Caco-2 (cell line): Measurements from ENCODE around the gene PPIC. TPM values are rescaled to one million over a fixed set of nuclear protein-coding genes. Genes with fewer than 3 reads are reported as not detected.

ENCODE experiments used
- BruUV-seq: library from RNA; stranded (reverse); fragments of 400-500 nt; replicated peaks from 2 replicates; lab custom pipeline; 2021; lab: Mats Ljungman, UMichigan
- CTCF ChIA-PET: fragments of 300-600 bp; sonication (Branson Sonifier 250); formaldehyde crosslinking; loops from one replicate; lab custom pipeline; 2022; ENCODE audit warnings: antibody characterized with exemption; lab: Charles Lee
- POLR2A ChIA-PET: fragments of 300-600 bp; sonication (Branson Sonifier 250); formaldehyde crosslinking; loops from one replicate; lab custom pipeline; 2022; ENCODE audit warnings: antibody characterized with exemption; lab: Charles Lee
- DNase-seq, 2 experiments: peaks; one replicate each; pipeline versions ENCODE4 v3.0.0 to v3.0.0-alpha.2; 2020 to 2022
- H3K27me3 ChIP-seq: replicated peaks from 2 replicates; pipeline ENCODE4 v1.6.0; 2011; ENCODE audit warnings: low read length; ENCODE audit not compliant: control insufficient read depth, insufficient read depth
- H3K36me3 ChIP-seq: 2 replicates; pipeline ENCODE4 v1.5.1; 2011; ENCODE audit warnings: low read length; ENCODE audit not compliant: control insufficient read depth, insufficient read depth
- H3K4me1 ChIP-seq: fragments of 250-450 bp; sonication (Bioruptor Pico); 2 replicates; pipeline ENCODE4 v1.5.1; 2020; ENCODE audit warnings: mild to moderate bottlenecking
- H3K4me3 ChIP-seq: 2 replicates; pipeline ENCODE4 v1.5.1; 2011; ENCODE audit warnings: low read depth, mild to moderate bottlenecking, control low read depth, low read length
- H3K9me3 ChIP-seq: fragments of 250-450 bp; sonication (Bioruptor Pico); 2 replicates; pipeline ENCODE4 v1.5.1; 2020; ENCODE audit warnings: mild to moderate bottlenecking, moderate library complexity
- H3K27ac Mint-ChIP-seq: one replicate; pipeline ENCODE4 v1.8.0; 2022; ENCODE audit warnings: mixed read lengths; ENCODE audit not compliant: unreplicated experiment
- H3K27me3 Mint-ChIP-seq: one replicate; pipeline ENCODE4 v1.8.0; 2022; ENCODE audit warnings: mixed read lengths; ENCODE audit not compliant: insufficient read depth, unreplicated experiment
- H3K36me3 Mint-ChIP-seq: one replicate; pipeline ENCODE4 v1.8.0; 2022; ENCODE audit warnings: mild to moderate bottlenecking, mixed read lengths; ENCODE audit not compliant: insufficient read depth, unreplicated experiment
- H3K4me1 Mint-ChIP-seq: one replicate; pipeline ENCODE4 v1.8.0; 2022; ENCODE audit warnings: low read depth, mixed read lengths; ENCODE audit not compliant: unreplicated experiment
- H3K4me3 Mint-ChIP-seq: one replicate; pipeline ENCODE4 v1.8.0; 2022; ENCODE audit warnings: mild to moderate bottlenecking, moderate library complexity, mixed read lengths; ENCODE audit not compliant: unreplicated experiment
- H3K9me3 Mint-ChIP-seq: one replicate; pipeline ENCODE4 v1.8.0; 2022; ENCODE audit warnings: mixed read lengths; ENCODE audit not compliant: unreplicated experiment
- intact Hi-C: fragments of 100-400 bp; cut with micrococcal nuclease; formaldehyde crosslinking; loops from one replicate; pipeline ENCODE4 v1.10.0; 2022; ENCODE audit not compliant: unreplicated experiment
- total RNA-seq: library from RNA; stranded (reverse); gene quantifications from 2 replicates; pipeline ENCODE4 v1.2.3, GENCODE V29; 2022
- TF ChIP-seq, protein P1 (sequence below), 2 experiments: fragments of 200-600 bp in 1 of 2; IDR thresholded peaks; 1 replicate in 1 of 2; 2 replicates in 1 of 2; pipeline versions ENCODE4 v1.5.1 to v1.8.0; 2011 to 2022; ENCODE audit warnings: antibody characterized with exemption in 1 of 2, control low read depth in 1 of 2, inconsistent platforms in 1 of 2, low read depth in 1 of 2, low read length in 1 of 2, mild to moderate bottlenecking in 1 of 2, moderate library complexity in 1 of 2; ENCODE audit not compliant: insufficient read depth in 1 of 2, severe bottlenecking in 1 of 2, unreplicated experiment in 1 of 2

The PPIC gene
- total RNA-seq, 1 experiment from 2014 or later, result 50.6 TPM

- Histone ChIP-seq H3K27me3 (no peaks in the 10 kb centered on the region), H3K9me3 (no peaks in the 10 kb centered on the region; the same call in 1 of the 2 replicates), H3K4me3 (no peak overlapping the region), H3K36me3 (no peaks in the 10 kb centered on the region), H3K4me1 (no peaks in the 10 kb centered on the region)
- CTCF ChIA-PET, result no interaction called here
- Mint-ChIP-seq H3K27me3 (peaks cover 7% of the 10 kb centered on the region), H3K36me3 (no peaks in the 10 kb centered on the region), H3K27ac (no peak overlapping the region), H3K4me3 (no peak overlapping the region), H3K4me1 (no peaks in the 10 kb centered on the region), H3K9me3 (peaks cover 20% of the 10 kb centered on the region)
- BruUV-seq, result no TSS peak
- TF ChIP-seq, protein P1, sequence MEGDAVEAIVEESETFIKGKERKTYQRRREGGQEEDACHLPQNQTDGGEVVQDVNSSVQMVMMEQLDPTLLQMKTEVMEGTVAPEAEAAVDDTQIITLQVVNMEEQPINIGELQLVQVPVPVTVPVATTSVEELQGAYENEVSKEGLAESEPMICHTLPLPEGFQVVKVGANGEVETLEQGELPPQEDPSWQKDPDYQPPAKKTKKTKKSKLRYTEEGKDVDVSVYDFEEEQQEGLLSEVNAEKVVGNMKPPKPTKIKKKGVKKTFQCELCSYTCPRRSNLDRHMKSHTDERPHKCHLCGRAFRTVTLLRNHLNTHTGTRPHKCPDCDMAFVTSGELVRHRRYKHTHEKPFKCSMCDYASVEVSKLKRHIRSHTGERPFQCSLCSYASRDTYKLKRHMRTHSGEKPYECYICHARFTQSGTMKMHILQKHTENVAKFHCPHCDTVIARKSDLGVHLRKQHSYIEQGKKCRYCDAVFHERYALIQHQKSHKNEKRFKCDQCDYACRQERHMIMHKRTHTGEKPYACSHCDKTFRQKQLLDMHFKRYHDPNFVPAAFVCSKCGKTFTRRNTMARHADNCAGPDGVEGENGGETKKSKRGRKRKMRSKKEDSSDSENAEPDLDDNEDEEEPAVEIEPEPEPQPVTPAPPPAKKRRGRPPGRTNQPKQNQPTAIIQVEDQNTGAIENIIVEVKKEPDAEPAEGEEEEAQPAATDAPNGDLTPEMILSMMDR (IDR thresholded peaks at IDR 0.05; ENCODE audit: insufficient read depth in 1 of 2, low read depth in 1 of 2, low read length in 1 of 2, severe bottlenecking in 1 of 2, unreplicated experiment in 1 of 2), result no peak
- POLR2A ChIA-PET, result no interaction called here
- no peak for DNase-seq
- intact Hi-C loops, result no loop called here
Measured at GRCh38 chr5:123059455-123059854, 22.9 kb upstream of the PPIC start.

DNA sequence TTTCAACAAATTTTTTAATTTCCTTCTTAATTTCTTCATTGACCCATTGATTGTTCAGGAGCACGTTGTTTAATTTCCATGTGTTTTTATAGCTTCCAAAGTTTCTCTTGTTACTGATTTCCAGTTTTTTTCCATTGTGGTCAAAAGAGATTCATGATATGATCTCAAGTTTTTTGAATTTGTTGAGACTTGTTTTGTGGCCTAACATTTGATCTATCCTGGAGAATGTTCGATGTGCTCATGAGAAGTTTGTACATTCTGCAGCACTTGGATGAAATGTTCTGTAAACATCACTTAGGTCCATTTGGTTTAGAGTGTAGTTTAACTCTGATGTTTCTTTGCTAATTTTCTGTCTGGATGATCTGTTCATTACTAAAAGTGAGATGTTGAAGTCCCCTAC lies 14.7 kb upstream of the PPIC start:
- CTCF ChIA-PET, result no interaction called here
- Mint-ChIP-seq H3K36me3 (no peaks in the 10 kb centered on the region), H3K4me1 (no peaks in the 10 kb centered on the region), H3K9me3 (peaks cover 7% of the 10 kb centered on the region), H3K27ac (no peak overlapping the region), H3K27me3 (peaks cover 12% of the 10 kb centered on the region), H3K4me3 (no peak overlapping the region)
- Histone ChIP-seq H3K9me3 (no peaks in the 10 kb centered on the region; the same call in 1 of the 2 replicates), H3K27me3 (no peaks in the 10 kb centered on the region; the same call in 1 of the 2 replicates), H3K36me3 (no peaks in the 10 kb centered on the region), H3K4me1 (no peaks in the 10 kb centered on the region), H3K4me3 (no peak overlapping the region)
- intact Hi-C loops, result no loop called here
- POLR2A ChIA-PET, result no interaction called here
- DNase-seq, result no peak
- BruUV-seq, result no TSS peak
- TF ChIP-seq, protein P1 (IDR thresholded peaks at IDR 0.05; ENCODE audit: insufficient read depth in 1 of 2, low read depth in 1 of 2, low read length in 1 of 2, severe bottlenecking in 1 of 2, unreplicated experiment in 1 of 2), result no peak

DNA sequence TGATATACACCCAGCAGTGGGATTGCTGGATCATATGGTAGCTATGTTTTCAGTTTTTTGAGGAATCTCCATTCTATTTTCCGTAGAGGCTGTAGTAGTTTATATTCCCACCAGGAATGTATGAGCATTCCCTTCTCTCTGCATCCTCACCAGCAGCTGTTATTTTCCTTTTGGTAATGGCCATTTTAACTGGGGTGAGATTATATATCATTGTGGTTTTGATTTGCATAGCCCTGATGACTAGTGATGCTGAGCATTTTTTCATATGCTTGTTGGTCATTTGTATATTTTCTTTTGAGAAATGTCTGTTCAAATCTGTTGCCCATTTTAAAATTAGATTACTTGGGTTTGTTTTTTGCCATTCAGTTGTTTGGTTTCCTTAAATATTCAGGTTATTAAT lies 11.2 kb upstream of the PPIC start:
- peaks cover 8% of the 10 kb centered on the region for H3K4me1 Mint-ChIP-seq
- ChIA-PET POLR2A (no interaction called here), CTCF (no interaction called here)
- H3K4me3 Mint-ChIP-seq, result no peak overlapping the region
- intact Hi-C loops, result no loop called here
- no peaks in the 10 kb centered on the region for H3K36me3 Mint-ChIP-seq
- H3K9me3 Mint-ChIP-seq, result no peaks in the 10 kb centered on the region
- Histone ChIP-seq H3K9me3 (no peaks in the 10 kb centered on the region; the same call in 1 of the 2 replicates), H3K36me3 (no peaks in the 10 kb centered on the region), H3K4me3 (no peak overlapping the region), H3K27me3 (no peaks in the 10 kb centered on the region; the same call in 1 of the 2 replicates), H3K4me1 (peaks cover 11% of the 10 kb centered on the region)
- H3K27ac Mint-ChIP-seq, result no peak overlapping the region
- H3K27me3 Mint-ChIP-seq, result peaks cover 12% of the 10 kb centered on the region
- BruUV-seq, result no TSS peak
- TF ChIP-seq, protein P1 (IDR thresholded peaks at IDR 0.05; ENCODE audit: insufficient read depth in 1 of 2, low read depth in 1 of 2, low read length in 1 of 2, severe bottlenecking in 1 of 2, unreplicated experiment in 1 of 2), result no peak
- no peak for DNase-seq
